WI38 (cell line): Measurements from ENCODE around the gene TIMM10.

ENCODE experiments used
- H3K4me3 ChIP-seq: 2 replicates; pipeline ENCODE4 v1.5.1; 2011; ENCODE audit warnings: low read depth, mild to moderate bottlenecking, control low read depth, low read length
- CTCF ChIP-seq: IDR thresholded peaks from 2 replicates; pipeline ENCODE4 v1.5.1; 2012; ENCODE audit warnings: low read depth, mild to moderate bottlenecking, control low read depth, low read length

TIMM10 gene

GRCh38 chr11:57513911-57514537, 16.5 kb downstream of the TIMM10 start:
- peak overlapping the region; percentile 85 for H3K4me3 ChIP-seq
- no peak for TF ChIP-seq CTCF

- TF ChIP-seq CTCF: no peak
- no peak overlapping the region; the same call in 1 of the 2 replicates for H3K4me3 ChIP-seq
Observed at GRCh38 chr11:57513452-57513795, 17.1 kb downstream of the TIMM10 start.

GRCh38 chr11:57512646-57513451, 17.7 kb downstream of the TIMM10 start:
- TF ChIP-seq CTCF: no peak
- no peak overlapping the region for H3K4me3 ChIP-seq

- TF ChIP-seq CTCF: no peak
- H3K4me3 ChIP-seq: no peak overlapping the region
Observed at GRCh38 chr11:57511741-57512430, 18.7 kb downstream of the TIMM10 start.

- TF ChIP-seq CTCF: no peak
- H3K4me3 ChIP-seq: no peak overlapping the region
Observed at GRCh38 chr11:57508341-57509170, 22.0 kb downstream of the TIMM10 start.

GRCh38 chr11:57506522-57506921, 24.0 kb downstream of the TIMM10 start:
- no peak overlapping the region for H3K4me3 ChIP-seq
- TF ChIP-seq CTCF: no peak
